ENCODE data around the gene SYNJ1. TPM values are rescaled to one million over a fixed set of nuclear protein-coding genes. Genes with fewer than 3 reads are reported as not detected.
A peak's percentile ranks its signal among the peaks of the same experiment; 100 is the strongest.
"Not testable (repeated sequence)": the region's sequence is repeated elsewhere in the genome, so short reads cannot be mapped to it uniquely, and the experiment has no call there.

The SYNJ1 gene
- total RNA-seq, 1 donor from 2014 or later, result 11.1 TPM

DNA sequence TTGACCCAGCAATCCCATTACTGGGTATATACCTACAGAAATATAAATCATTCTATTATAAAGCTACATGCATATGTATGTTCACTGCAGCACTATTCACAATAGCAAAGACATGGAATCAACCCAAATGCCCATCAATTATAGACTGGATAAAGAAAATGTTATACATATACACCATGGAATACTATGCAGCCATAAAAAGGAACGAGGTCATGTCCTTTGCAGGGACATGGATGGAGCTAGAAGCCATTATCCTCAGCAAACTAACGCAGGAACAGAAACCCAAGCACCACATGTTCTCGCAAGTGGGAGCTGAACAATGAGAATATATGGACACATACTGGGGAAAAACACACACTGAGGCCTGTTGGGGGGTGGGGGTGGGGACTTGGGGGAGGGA, 18.9 kb upstream of the SYNJ1 start:
- intact Hi-C loops (cut with DNase I); DNase-seq (ENCODE audit: missing footprints); ATAC-seq: not testable (repeated sequence)

DNA sequence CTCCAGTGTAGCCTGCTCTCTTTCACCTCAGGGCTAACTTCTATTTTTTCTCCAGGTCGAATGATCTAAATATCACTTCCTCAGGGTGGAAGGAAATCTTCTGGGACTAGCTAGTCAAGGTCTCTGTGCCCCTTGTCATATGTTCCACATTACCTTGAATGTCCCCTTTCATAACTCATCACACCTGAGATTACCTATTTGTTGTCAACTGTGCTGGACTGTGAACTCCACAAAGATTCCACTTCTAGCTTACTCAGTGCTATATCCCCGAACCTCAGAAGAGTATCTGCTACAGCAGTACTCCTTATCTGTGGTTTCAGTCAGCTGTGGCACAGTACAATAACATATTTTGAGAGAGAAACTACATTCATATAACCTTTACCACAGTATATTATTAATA, 14.6 kb upstream of the SYNJ1 start:
- DNase-seq (ENCODE audit: missing footprints) (no peak), ATAC-seq (no peak)
- intact Hi-C loops (cut with DNase I), result no loop called here

DNA sequence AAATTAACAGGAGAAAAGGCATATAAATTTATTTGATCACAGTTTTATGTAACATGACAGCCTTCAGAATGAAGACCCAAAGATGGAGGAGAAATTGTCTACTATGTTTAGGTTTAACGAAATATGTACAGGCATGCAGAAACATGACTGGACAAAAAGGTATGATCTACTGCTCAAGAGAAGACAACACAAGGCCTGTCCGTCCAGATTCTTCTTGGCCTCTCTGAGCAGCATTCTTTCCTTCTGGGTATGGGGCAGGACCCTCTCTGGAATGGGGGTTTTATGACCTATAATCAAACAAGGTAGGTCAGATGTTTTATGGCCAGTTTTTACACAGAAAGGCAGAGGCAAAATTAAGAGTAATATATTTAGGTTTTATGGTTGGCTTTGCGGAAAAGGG, 13.5 kb upstream of the SYNJ1 start:
- no peak for DNase-seq (ENCODE audit: missing footprints)
- ATAC-seq, result no peak
- intact Hi-C loops (cut with DNase I), result no loop called here

DNA sequence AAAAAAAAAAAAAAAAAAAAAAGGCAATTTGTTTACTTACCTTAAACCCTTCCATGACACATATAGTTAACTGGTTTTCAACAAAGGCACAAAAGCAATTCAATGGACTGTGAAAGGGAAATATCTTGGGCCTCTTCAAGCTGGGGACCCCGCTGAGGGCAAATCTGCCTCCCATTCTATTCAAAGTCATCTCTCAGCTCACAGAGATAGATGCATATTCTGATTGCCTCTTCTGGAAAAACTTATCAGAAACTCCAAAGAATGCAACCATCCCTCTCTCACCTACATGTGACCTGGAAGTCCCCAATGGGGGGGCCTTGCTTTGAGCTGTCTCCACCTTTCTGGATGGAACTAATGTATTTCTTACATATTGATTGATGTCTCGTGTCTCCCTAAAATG, 12.1 kb upstream of the SYNJ1 start:
- ATAC-seq (no peak), DNase-seq (ENCODE audit: missing footprints) (no peak)
- intact Hi-C loops (cut with DNase I), result no loop called here

DNA sequence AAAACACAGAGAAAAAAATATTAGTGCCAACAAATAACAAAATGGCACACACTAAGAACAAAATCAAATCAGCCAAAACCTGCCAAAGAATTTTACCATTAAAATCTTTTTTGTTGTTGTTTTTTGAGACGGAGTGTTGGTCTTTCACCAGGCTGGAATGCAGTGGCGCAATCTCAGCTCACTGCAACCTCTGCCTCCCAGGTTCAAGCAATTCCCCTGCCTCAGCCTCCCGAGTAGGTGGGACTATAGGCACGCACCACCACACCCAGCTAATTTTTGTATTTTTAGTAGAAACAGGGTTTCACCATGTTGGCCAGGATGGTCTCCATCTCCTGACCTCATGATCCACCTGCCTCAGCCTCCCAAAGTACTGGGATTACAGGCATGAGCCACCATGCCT, 8.3 kb upstream of the SYNJ1 start:
- intact Hi-C loops (cut with DNase I); DNase-seq (ENCODE audit: missing footprints); ATAC-seq: not testable (repeated sequence)

DNA sequence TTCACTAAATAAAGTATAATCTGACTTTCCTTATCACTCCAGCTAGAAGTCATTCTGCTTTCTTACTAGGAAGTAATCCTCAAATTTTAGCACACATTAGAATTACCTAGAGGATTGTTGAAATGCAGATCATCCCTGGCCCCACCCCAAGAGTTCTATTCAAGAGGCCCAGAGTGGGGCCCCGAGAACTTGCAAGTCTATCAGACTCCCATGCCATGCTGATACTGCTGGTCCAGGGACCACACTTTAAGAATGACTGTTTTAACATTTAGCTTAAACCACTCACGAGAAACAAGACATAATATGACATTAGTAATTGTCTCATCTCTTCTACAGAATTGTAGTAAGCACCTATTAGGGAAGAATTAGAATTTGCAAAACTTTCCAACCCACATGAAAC, 7.7 kb upstream of the SYNJ1 start:
- no peak for DNase-seq (ENCODE audit: missing footprints)
- intact Hi-C loops (cut with DNase I), result no loop called here
- no peak for ATAC-seq

DNA sequence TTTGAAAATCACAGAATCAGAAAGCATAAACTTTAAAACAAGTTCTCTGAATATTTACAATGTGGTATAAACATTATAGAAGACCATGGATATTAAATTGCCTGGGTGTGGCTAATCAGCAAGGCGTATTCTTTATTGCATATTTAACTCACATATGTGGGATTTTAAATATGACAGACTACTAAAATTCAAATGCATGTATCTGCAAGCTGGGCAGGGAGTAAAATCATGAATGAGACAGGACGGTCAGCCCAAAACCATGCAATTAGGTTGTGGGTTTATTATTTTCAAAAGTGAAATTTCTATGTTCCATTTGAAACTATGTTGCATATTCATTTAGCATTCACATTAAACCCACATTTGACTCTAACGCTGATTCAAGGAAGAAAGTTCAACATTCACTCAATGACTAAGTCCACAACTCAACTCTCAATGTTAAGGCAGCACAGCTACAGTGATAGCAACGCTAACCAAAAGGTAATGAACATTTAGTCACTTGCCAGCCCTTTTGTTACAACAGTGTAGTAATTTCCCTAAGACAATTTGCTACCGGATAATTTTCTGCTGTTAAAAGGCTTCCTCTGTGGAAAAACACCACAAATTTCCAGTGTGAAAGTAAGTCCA, 6.3 kb upstream of the SYNJ1 start:
- DNase-seq (ENCODE audit: missing footprints), result no peak
- no peak for ATAC-seq
- intact Hi-C loops (cut with DNase I), result no loop called here

DNA sequence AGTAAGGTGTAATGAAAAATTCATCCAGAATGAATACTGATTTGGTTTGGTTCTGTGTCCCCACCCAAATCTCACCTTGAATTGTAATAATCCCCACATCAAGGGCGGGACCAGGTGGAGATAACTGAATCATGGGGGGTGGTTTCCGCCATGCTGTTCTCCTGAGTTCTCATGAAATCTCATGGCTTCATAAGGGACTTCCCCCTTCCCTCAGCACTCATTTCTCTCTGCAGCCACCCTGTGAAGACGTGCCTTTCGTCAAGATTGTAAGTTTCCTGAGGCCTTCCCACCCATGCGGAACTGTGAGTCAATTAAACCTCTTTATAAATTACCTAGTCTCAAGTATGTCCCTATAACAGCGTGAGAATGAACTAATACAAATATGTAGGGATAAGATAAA, 5.5 kb upstream of the SYNJ1 start:
- ATAC-seq (no peak), DNase-seq (ENCODE audit: missing footprints) (no peak)
- intact Hi-C loops (cut with DNase I), result no loop called here

DNA sequence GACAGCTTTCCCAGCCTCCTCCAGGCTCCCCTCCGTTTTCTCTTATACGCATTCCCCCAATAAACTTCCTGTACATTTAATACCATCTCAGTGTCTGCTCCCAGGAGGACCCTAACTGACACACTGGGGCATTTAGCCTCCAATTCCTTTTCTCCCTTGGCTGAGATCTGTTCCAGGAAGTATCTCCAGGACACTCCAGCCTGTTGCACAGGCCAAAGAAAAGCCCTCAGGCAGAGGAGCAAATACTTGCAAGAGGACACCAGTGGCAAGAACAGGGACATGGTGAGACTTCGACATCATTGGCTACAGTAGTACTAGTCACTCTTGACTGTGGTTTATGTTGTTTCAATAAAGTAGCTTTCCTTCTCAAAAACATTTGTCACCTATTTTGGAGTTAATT, 4.7 kb upstream of the SYNJ1 start:
- intact Hi-C loops (cut with DNase I), result no loop called here

DNA sequence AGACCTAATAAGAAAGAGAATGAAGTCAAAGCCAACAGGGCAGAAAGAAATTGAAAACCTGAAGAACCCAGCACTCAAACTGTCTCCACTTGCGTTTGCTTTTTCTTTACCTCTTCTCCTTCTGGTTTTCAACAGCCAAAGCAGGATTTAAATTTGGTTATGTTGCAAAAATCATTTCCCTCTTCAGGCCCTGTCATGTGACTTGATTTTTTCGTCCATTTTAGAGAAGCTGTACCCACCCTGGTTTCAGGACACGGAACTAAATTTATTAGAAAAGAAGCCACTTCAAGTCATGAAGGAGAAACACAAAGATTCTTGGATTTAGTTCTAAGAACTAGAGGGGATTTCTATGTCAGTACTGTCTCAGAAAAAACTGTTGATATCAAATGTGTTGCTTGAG, 1.0 kb upstream of the SYNJ1 start:
- intact Hi-C loops (cut with DNase I), result loop anchor here (5.0 kb wide), 1 partner anchor 43 kb away; the partner anchor contains the start of gene PAXBP1
- no peak for DNase-seq (ENCODE audit: missing footprints)
- no peak for ATAC-seq

More for the DNA sequence above, 4.7 kb upstream of the SYNJ1 start:
- no peak for ATAC-seq
- DNase-seq (ENCODE audit: missing footprints), result no peak

DNA sequence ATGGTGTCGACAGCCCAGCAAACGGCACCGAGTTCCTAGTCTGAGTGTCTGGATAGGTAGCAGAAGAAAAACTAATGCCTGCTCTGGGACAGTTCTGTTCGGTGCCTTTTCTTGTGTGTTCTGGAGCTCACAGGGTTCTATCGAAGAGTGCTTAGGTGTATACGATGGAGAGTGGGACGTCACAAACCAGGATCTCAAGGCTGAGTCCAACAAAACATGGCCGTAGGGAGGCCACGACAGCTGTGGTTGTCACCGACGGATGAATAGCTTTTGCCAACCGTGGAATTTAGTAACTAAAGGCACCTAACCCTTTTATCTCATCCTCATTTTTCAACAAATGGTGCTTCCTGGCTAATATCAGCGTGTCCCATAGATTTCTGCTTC, 635 bp upstream of the SYNJ1 start:
- intact Hi-C loops (cut with DNase I), result loop anchor here (5.0 kb wide), 1 partner anchor 44 kb away; the partner anchor contains the start of gene PAXBP1
- no peak for ATAC-seq
- DNase-seq (ENCODE audit: missing footprints), result no peak

DNA sequence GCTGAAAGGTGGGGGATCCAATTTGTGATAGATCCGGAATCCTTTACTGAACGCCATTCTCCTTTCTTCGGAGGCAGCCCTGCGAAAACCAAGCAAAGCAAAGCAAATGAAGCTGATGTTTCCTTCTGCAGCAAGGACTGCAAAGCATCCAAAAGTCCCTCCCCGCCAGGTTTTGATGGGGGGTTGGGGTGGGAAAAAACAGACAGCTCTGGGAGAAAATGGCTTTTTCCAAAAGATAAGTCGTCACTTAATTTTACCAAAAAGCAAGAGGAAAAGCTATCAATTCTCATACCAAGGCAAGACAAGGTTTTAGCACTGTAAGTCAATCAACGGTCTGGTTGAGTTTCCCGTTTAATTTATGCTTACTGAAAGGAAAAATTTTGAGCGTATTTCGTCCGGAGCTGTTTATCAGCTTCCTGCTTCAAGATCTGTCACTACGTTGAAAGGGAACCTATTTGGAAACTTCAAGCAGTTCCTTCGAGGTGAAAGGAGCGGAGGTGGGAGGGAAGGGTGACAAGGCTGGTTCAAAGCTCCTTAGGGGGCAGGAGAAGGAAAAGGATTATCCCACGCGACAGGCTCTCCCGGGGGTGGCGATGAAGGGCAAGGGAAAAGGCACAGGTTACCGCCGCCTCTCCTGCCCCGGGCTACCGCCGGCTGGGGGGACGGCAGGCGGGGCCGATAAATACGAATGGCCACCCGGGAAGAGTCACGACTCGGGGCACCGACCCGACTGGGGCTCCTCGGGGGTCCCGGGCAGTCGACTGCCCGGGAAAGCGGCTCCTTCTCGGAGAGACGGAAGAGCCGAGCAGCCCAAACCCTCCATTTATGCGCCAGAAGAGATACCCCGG, 750 bp downstream of the SYNJ1 start:
- ATAC-seq (peak; percentile 23), DNase-seq (ENCODE audit: missing footprints) (no peak)
- intact Hi-C loops (cut with DNase I), result loop anchor here (5.0 kb wide), 1 partner anchor 45 kb away; the partner anchor contains the start of gene PAXBP1

DNA sequence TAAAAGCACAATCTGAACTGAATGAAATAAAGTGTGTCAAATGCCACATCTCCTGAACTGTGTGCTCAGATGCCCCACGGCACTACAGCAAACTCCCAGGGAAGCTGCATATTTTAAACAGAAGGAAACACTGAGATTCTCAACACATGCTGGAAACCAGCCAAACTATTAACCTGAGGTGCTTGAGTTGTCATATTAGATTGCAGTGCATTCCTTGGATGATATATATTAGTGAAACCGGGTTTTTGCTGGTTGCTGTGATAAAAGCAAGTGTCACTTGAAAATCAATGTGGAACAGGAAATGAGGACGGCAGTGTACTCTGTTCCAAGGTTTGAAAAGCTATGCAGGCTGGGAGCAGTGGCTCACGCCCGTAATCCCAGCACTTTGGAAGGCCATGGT, 8.7 kb downstream of the SYNJ1 start:
- DNase-seq (ENCODE audit: missing footprints), result no peak
- intact Hi-C loops (cut with DNase I), result no loop called here
- ATAC-seq, result no peak

DNA sequence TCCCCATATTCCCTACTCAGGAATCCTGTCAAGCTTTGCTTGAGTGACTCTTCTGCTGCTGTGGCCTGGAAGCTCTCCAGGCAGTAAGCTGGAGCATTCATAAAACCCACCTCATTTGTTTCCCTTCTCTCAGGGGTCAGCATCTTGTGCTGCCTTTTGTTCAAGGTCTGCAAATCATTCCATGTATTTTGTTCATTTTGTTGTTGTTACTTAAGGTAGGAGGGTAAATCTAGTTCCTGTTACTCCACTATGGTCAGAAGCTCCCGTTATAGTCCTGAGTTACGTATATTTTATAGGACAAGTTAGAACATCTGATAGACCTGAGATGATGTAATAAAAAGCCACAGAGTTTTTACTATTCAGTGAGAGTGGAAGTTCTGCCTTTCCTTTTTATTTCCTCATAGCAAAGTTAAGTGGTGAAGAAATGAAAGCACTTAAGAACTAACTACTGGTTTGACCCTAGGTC, 9.9 kb downstream of the SYNJ1 start:
- no peak for ATAC-seq

DNA sequence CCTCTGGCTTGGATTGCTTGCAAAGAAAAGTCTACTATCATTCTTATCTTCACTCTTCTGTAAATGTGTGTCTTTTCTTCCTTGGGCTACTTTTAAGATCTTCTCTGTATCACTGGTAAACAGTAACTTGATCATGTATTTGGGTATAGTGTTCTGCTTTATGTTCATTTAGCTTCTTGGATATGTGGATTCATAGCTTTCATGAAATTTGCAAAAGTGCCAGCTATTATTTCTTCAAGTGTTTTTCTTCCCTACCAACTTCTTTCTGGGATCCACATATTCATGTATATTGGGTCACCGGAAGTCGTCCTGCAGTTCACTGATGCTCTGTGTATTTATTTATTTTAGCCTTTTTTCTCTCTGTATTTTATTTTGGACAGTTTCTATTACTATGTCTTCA, 11.3 kb downstream of the SYNJ1 start:
- ATAC-seq (no peak), DNase-seq (ENCODE audit: missing footprints) (no peak)
- intact Hi-C loops (cut with DNase I), result no loop called here

More for the DNA sequence above, 9.9 kb downstream of the SYNJ1 start:
- intact Hi-C loops (cut with DNase I), result no loop called here
- no peak for DNase-seq (ENCODE audit: missing footprints)

DNA sequence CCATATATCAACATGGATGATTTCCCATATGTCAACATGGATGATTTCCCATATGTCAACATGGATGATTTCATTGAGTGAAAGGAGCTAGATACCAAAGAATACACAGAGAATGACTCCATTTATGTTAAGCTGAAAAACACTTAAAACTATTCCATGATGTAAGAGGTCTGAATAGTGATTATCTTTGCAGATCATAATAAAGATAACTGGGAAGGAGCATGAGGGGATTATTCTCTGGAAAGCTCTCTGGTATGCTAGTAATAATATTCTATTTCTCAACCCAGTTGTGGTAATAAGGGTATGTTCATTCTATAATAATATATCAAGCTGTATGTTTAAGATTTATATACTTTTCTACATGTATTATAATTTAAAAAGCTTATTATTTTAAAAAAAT, 14.1 kb downstream of the SYNJ1 start:
- no peak for DNase-seq (ENCODE audit: missing footprints)
- no peak for ATAC-seq
- intact Hi-C loops (cut with DNase I), result no loop called here

DNA sequence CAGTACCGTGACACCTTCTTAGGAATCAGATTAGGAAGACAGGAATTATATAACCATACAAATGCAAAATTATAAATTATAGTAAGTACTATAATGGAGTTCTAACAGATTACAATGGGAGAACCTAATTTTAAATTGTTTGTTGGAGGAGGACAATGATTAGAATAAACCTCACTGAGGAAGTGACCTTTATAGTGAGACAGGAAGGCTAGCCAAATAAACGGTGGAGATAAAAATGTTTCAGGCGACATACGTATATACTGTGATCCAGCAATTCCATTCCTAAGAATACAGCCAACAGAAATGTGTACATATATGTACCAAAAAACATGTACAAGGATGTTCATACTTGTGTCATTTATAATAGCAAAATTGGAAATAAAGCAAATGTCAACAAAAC, 15.2 kb downstream of the SYNJ1 start:
- ATAC-seq, result no peak
- intact Hi-C loops (cut with DNase I), result no loop called here

DNA sequence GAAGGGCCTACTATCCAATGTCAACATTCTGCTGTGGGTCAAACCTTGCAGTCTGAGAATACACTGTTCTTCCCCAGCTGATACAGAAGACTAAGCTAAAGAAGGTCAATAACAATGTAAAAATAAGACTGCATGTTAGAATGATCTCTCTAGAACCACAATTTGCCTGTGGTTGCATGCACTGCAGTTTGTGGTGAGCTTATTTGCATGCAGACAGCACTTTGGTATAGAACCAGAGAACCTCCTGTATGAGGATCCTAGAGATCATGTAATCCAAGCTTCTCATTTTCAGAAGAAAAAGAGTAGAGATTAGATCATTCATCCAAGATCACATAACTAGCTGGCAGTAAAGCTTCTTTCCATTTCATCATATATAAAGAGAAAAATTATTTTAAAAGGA, 15.8 kb downstream of the SYNJ1 start:
- intact Hi-C loops (cut with DNase I), result no loop called here
- DNase-seq (ENCODE audit: missing footprints) (no peak), ATAC-seq (no peak)

More for the DNA sequence above, 15.2 kb downstream of the SYNJ1 start:
- DNase-seq (ENCODE audit: missing footprints), result no peak

DNA sequence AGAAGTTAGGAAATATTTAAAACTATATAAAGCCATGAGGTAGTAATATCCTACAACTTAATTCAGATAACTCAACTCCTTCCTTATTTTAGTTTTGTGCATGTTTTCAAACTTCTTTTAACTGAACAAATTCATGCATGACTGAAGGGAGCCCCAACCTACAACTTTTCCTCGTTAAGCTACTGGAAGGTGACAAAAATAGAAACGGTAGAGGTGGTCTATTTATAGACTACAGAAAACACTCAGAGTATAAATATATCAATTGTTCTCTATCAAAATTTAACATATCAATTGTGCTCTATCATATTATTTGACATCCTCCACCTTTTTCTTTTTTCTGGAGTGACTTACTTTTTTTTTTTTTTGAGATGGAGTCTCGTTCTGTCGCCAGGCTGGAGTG, 16.8 kb downstream of the SYNJ1 start:
- no peak for ATAC-seq
- no peak for DNase-seq (ENCODE audit: missing footprints)
- intact Hi-C loops (cut with DNase I), result no loop called here

DNA sequence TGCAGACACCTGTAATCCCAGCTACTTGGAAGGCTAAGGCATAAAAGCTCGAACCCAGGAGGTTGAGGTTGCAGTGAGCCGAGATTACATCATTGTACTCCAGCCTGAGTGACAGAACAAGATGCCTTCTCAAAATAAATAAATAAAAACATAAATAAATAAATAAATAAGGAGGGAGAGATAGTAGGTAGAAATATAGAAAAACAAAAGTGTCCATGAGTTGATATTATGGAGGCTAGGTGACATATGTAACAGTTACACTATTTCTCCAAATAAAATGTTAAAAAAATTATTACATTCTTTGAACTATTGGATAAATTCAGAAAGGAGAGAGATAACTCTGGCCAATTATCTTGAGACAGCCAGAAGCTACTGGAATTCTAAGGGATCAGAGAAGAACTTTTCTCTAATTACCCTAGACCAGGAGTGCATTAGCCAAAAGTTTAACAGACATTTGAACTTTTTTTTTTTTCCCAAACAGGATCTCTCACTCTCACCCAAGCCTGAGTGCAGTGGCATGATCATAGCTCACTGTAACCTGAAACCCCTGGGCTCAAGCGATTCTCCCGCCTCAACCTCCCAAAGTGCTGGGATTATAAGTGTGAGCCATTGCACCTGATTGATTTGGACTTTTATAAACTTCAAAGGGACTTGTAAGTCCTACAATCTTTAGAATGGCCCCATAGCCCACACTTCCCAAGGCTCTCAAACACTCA, 17.6 kb downstream of the SYNJ1 start:
- no peak for DNase-seq (ENCODE audit: missing footprints)
- no peak for ATAC-seq
- intact Hi-C loops (cut with DNase I), result no loop called here

Data from Right ventricle myocardium inferior (tissue), 1 donor.